ENCODE measurements around the gene SMPDL3A. TPM values are rescaled to one million over a fixed set of nuclear protein-coding genes. Genes with fewer than 3 reads are reported as not detected.
A peak's percentile ranks its signal among the peaks of the same experiment; 100 is the strongest.

The SMPDL3A gene
- total RNA-seq, 2 experiments from 2014 or later = 0.14 TPM; not detected in 1

DNA sequence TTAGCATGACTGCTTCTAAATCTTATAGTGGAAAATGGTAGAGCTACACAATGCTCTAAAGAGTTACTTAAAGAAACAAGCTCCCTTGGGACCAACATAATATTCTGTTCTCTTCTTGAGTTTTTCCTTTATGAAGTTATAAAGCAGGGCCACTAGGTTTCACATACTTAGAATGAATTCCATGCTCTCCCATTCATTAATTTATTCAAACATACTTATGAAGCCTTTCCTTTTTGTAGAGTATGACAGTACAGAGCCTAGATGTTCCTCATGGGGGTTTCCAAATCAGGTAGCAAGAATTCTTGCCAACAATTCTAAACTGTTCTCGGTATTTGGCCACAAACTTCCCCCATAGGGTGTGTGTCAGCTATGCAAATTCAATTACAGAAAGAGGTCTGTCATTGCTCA is 30.1 kb upstream of the SMPDL3A start:
- ATAC-seq = peak; percentile 98
- no peak overlapping the region for H3K27ac Mint-ChIP-seq
- no peaks in the 10 kb centered on the region for H3K36me3 Mint-ChIP-seq (ENCODE audit: low read depth)
- POLR2A ChIA-PET = no interaction called here
- CTCF ChIA-PET = no interaction called here
- no peak overlapping the region for H3K4me3 Mint-ChIP-seq
- TF ChIP-seq, protein P1, sequence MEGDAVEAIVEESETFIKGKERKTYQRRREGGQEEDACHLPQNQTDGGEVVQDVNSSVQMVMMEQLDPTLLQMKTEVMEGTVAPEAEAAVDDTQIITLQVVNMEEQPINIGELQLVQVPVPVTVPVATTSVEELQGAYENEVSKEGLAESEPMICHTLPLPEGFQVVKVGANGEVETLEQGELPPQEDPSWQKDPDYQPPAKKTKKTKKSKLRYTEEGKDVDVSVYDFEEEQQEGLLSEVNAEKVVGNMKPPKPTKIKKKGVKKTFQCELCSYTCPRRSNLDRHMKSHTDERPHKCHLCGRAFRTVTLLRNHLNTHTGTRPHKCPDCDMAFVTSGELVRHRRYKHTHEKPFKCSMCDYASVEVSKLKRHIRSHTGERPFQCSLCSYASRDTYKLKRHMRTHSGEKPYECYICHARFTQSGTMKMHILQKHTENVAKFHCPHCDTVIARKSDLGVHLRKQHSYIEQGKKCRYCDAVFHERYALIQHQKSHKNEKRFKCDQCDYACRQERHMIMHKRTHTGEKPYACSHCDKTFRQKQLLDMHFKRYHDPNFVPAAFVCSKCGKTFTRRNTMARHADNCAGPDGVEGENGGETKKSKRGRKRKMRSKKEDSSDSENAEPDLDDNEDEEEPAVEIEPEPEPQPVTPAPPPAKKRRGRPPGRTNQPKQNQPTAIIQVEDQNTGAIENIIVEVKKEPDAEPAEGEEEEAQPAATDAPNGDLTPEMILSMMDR (IDR thresholded peaks at IDR 0.05) = no peak
- no peaks in the 10 kb centered on the region for H3K9me3 Mint-ChIP-seq
- H3K27me3 Mint-ChIP-seq = peaks cover 8% of the 10 kb centered on the region
- DNase-seq = peak; percentile 24
- intact Hi-C loops (cut with micrococcal nuclease) = no loop called here
- H3K4me1 Mint-ChIP-seq (ENCODE audit: low read depth) = peaks cover 13% of the 10 kb centered on the region

DNA sequence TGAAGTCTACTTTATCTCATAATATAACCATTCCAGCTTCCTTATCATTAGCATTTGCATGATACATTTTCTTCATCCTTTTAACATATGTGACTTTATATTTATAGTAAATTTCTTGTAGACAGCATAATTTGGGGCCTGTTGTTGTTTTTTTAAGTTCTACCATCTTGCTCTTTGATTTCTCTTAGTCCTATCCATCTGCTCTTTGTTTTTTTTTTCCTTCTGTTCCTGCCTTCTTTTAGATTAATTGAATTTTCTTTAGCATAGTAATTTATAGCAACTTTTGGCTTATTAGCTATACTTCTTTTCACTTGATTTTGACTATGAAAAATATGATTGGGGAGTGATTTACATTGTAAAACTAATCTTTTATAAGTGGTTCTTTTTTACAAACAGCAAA is 28.7 kb upstream of the SMPDL3A start:
- CTCF ChIA-PET = no interaction called here
- H3K36me3 Mint-ChIP-seq (ENCODE audit: low read depth) = no peaks in the 10 kb centered on the region
- no peak for ATAC-seq

DNA sequence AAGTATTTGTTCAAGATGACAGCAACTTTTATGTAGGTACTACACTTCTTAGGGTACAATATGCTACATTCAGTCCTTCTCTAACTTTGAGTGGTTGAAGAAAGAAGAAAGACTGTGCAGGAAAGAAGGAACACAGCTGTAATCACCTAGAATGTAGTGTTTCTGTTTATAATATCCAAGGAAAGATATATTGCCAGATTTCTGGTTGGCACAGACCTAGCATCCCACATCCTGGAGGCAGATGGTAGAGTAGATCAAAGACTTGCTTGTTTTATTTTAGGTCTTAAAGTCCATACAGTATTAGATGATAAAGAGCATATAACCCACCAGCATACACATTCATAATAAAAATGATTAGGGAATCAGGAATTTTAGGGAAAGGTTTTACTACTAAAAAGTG is 22.8 kb upstream of the SMPDL3A start:
- H3K27ac Mint-ChIP-seq = no peak overlapping the region
- no peaks in the 10 kb centered on the region for H3K4me1 Mint-ChIP-seq (ENCODE audit: low read depth)
- ATAC-seq = no peak
- CTCF ChIA-PET = no interaction called here
- no peaks in the 10 kb centered on the region for H3K36me3 Mint-ChIP-seq (ENCODE audit: low read depth)
- H3K9me3 Mint-ChIP-seq = no peaks in the 10 kb centered on the region
- POLR2A ChIA-PET = no interaction called here
- H3K4me3 Mint-ChIP-seq = no peak overlapping the region
- TF ChIP-seq, protein P1 (IDR thresholded peaks at IDR 0.05) = no peak
- no peak for DNase-seq
- peaks cover 14% of the 10 kb centered on the region for H3K27me3 Mint-ChIP-seq
- intact Hi-C loops (cut with micrococcal nuclease) = no loop called here

More for the DNA sequence above, 28.7 kb upstream of the SMPDL3A start:
- Mint-ChIP-seq H3K9me3 (no peaks in the 10 kb centered on the region), H3K27me3 (peaks cover 8% of the 10 kb centered on the region), H3K27ac (no peak overlapping the region), H3K4me1 (ENCODE audit: low read depth) (peaks cover 7% of the 10 kb centered on the region), H3K4me3 (no peak overlapping the region)
- no peak for DNase-seq
- POLR2A ChIA-PET = no interaction called here
- intact Hi-C loops (cut with micrococcal nuclease) = no loop called here
- TF ChIP-seq, protein P1 (IDR thresholded peaks at IDR 0.05) = no peak

DNA sequence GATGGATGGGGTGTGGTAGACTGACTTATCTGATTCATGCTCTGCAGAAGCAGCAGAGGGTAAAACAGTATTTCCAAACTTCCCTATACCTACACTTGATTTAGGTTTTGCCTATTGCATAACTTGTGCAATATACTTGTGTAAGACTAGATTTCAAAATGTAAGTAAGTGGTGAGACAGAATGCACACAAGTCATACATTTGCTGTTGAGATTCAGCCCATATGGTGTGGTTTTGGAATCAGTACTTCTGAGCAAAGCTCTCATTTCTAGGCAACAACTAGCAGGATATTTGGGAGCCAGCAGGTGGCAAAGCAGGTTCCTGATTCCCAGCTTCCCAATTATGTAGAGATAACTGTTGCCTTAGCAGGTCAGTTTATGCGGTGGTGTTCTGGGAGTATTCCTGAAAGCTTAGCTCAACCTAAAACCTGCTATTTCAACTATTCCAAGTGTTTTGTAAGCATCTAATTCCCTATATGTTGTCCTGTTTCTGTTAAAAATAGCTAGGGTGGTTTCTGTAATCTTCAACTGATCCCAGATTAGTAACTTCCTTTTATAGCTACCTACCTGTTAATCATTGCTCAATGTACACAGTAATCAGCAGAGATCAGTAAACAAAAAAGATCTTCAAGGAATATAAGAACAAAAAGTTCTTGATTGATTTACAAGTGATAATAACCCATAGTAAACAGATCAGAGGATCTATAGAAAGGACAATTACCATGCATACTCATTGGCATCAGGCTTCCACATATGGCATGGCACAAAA is 18.0 kb upstream of the SMPDL3A start:
- intact Hi-C loops (cut with micrococcal nuclease) = no loop called here
- H3K4me1 Mint-ChIP-seq (ENCODE audit: low read depth) = no peaks in the 10 kb centered on the region
- no peaks in the 10 kb centered on the region for H3K36me3 Mint-ChIP-seq (ENCODE audit: low read depth)
- CTCF ChIA-PET = interaction anchor here (1.1 kb wide), 1 partner anchor 18 kb away, joined by 3 read pairs; no protein-coding TSS in a partner anchor
- no peak overlapping the region for H3K27ac Mint-ChIP-seq
- POLR2A ChIA-PET = no interaction called here
- H3K9me3 Mint-ChIP-seq = peaks cover 3% of the 10 kb centered on the region
- TF ChIP-seq, protein P1 (IDR thresholded peaks at IDR 0.05) = no peak
- peaks cover 15% of the 10 kb centered on the region for H3K27me3 Mint-ChIP-seq
- DNase-seq (no peak), ATAC-seq (no peak)
- no peak overlapping the region for H3K4me3 Mint-ChIP-seq

DNA sequence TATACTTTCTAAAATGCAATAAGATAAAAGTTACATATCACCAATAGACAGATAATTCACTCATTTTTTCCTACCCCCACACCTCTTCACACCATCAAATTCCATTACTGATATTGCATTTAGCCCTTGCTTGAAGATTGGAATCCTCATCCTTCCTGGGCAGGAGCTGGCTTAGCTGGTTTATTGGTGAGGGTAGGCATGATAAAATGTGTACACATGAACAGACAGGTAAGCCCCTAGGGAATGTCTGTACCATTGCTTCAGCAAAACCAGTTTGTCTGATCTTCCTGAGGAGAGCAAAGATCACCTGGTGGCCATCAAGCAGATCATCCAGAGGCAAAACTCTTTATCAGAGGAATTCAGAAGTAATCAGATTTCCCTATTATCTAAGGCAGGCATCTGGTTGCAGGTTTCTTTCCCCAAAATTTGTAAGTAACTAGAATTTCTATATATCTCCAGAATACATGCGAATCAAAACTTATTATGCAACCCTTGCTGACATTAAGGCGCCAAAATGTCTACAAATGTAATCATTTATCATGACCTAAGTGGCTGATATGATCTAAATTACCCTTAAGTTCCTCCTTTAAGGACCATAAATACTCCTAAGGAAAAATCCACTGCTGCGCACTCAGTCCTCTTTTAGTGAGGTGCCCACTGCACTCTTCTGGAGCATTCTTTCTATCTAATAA is 16.2 kb upstream of the SMPDL3A start:
- no peak for ATAC-seq
- CTCF ChIA-PET = no interaction called here
- no peak overlapping the region for H3K27ac Mint-ChIP-seq
- no peak for DNase-seq
- TF ChIP-seq, protein P1 (IDR thresholded peaks at IDR 0.05) = no peak
- H3K9me3 Mint-ChIP-seq = peaks cover 3% of the 10 kb centered on the region
- POLR2A ChIA-PET = no interaction called here
- H3K4me3 Mint-ChIP-seq = no peak overlapping the region
- H3K27me3 Mint-ChIP-seq = peaks cover 15% of the 10 kb centered on the region
- H3K36me3 Mint-ChIP-seq (ENCODE audit: low read depth) = no peaks in the 10 kb centered on the region
- intact Hi-C loops (cut with micrococcal nuclease) = no loop called here
- H3K4me1 Mint-ChIP-seq (ENCODE audit: low read depth) = no peaks in the 10 kb centered on the region
